H1 (cell line): ENCODE data around the gene CACNB2.

Experiments
- ASH2L ChIP-seq: fragments of 200-600, 300-600 bp; sonication (generic); IDR thresholded peaks from one replicate; pipeline ENCODE4 v1.7.1; 2017; ENCODE audit warnings: low read length
- CBX5 ChIP-seq: fragments of 300-800, 300-1000 bp; sonication (generic); IDR thresholded peaks from 2 replicates; pipeline ENCODE4 v1.7.1; 2016; ENCODE audit warnings: antibody characterized with exemption, low read length, low read depth
- CHD2 ChIP-seq: IDR thresholded peaks from 2 replicates; pipeline ENCODE4 v1.6.1; 2012; ENCODE audit warnings: low read length, improper control_type of control experiment
- EGR1 ChIP-seq: IDR thresholded peaks from 2 replicates; pipeline ENCODE4 v1.6.1; 2011; ENCODE audit warnings: low read depth, low read length, borderline replicate concordance
- EZH2 ChIP-seq: fragments of 200-600 bp; sonication (generic); IDR thresholded peaks from 2 replicates; pipeline ENCODE4 v1.7.1; 2012; ENCODE audit warnings: low read depth, mild to moderate bottlenecking, moderate library complexity, low read length, inconsistent platforms; ENCODE audit not compliant: severe bottlenecking
- GABPA ChIP-seq: IDR thresholded peaks from 2 replicates; pipeline ENCODE4 v1.6.1; 2011; ENCODE audit warnings: mild to moderate bottlenecking, low read length, moderate library complexity, borderline replicate concordance; ENCODE audit not compliant: insufficient read depth
- POLR2AphosphoS5 ChIP-seq: IDR thresholded peaks from 2 replicates; pipeline ENCODE4 v1.6.1; 2011; ENCODE audit warnings: low read depth, low read length
- RAD21 ChIP-seq, 2 experiments: IDR thresholded peaks in 1 of 2; conservative IDR thresholded peaks in 1 of 2; 2 replicates each; pipeline ENCODE4 v1.6.1; 2011; ENCODE audit warnings: low read depth in 2 of 2, low read length in 2 of 2, improper control_type of control experiment in 1 of 2, inconsistent platforms in 1 of 2, mild to moderate bottlenecking in 1 of 2, moderate library complexity in 1 of 2
- YY1 ChIP-seq: IDR thresholded peaks from 2 replicates; pipeline ENCODE4 v1.6.1; 2011; ENCODE audit warnings: low read depth, mild to moderate bottlenecking, low read length
- TF ChIP-seq, protein P1 (sequence below), 3 experiments: IDR thresholded peaks; 1 replicate in 2 of 3; 2 replicates in 1 of 3; pipeline versions ENCODE4 v1.5.1 to v1.6.1; 2011; ENCODE audit warnings: low read length in 3 of 3, mild to moderate bottlenecking in 3 of 3, inconsistent platforms in 2 of 3, low read depth in 1 of 3, moderate library complexity in 1 of 3; ENCODE audit not compliant: insufficient read depth in 1 of 3; ENCODE audit errors: control extremely low read depth in 1 of 3

DNA sequence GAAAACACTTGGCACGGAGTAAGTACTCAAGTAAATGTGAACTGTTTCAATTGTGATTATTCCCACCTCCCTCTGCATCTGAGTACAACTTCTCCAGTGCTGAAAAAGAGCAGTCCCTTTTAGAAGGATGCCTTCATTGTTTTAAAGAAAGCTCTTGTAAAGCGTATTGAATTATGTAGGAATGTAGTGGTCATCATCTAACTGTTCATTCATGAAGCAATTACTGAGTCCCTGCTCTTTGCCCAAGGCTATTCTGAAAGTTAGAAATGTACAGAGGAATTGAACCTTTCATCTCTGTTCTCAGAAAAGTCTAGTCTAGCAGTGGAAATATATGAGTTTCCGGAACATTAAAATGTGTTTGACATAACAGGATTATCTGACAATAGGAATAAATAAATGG, 127.8 kb downstream of the CACNB2 start:
- TF ChIP-seq, protein P1, sequence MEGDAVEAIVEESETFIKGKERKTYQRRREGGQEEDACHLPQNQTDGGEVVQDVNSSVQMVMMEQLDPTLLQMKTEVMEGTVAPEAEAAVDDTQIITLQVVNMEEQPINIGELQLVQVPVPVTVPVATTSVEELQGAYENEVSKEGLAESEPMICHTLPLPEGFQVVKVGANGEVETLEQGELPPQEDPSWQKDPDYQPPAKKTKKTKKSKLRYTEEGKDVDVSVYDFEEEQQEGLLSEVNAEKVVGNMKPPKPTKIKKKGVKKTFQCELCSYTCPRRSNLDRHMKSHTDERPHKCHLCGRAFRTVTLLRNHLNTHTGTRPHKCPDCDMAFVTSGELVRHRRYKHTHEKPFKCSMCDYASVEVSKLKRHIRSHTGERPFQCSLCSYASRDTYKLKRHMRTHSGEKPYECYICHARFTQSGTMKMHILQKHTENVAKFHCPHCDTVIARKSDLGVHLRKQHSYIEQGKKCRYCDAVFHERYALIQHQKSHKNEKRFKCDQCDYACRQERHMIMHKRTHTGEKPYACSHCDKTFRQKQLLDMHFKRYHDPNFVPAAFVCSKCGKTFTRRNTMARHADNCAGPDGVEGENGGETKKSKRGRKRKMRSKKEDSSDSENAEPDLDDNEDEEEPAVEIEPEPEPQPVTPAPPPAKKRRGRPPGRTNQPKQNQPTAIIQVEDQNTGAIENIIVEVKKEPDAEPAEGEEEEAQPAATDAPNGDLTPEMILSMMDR (IDR thresholded peaks at IDR 0.05; ENCODE audit: control extremely low read depth in 1 of 3, insufficient read depth in 1 of 3, low read depth in 1 of 3, low read length in 3 of 3): no peak
- TF ChIP-seq RAD21 (IDR thresholded peaks at IDR 0.05 in 1 of 2, conservative IDR thresholded peaks at IDR 0.05 in 1 of 2; ENCODE audit: low read depth in 2 of 2, low read length in 2 of 2) (no peak), POLR2AphosphoS5 (no peak), CBX5 (no peak), CHD2 (no peak), EZH2 (no peak), ASH2L (no peak), GABPA (no peak), EGR1 (no peak), YY1 (no peak)
